NCI-H345 treated with DMSO at 0.1 percent for 48 hours (cell line): ENCODE measurements around the gene GTF2IRD2.
"Not testable (repeated sequence)": the region's sequence is repeated elsewhere in the genome, so short reads cannot be mapped to it uniquely, and the experiment has no call there.

Experiments used
- DNase-seq: peaks from one replicate; lab custom pipeline; 2025; ENCODE audit not compliant: unreplicated experiment; lab: John Stamatoyannopoulos, UW

Gene GTF2IRD2

DNA sequence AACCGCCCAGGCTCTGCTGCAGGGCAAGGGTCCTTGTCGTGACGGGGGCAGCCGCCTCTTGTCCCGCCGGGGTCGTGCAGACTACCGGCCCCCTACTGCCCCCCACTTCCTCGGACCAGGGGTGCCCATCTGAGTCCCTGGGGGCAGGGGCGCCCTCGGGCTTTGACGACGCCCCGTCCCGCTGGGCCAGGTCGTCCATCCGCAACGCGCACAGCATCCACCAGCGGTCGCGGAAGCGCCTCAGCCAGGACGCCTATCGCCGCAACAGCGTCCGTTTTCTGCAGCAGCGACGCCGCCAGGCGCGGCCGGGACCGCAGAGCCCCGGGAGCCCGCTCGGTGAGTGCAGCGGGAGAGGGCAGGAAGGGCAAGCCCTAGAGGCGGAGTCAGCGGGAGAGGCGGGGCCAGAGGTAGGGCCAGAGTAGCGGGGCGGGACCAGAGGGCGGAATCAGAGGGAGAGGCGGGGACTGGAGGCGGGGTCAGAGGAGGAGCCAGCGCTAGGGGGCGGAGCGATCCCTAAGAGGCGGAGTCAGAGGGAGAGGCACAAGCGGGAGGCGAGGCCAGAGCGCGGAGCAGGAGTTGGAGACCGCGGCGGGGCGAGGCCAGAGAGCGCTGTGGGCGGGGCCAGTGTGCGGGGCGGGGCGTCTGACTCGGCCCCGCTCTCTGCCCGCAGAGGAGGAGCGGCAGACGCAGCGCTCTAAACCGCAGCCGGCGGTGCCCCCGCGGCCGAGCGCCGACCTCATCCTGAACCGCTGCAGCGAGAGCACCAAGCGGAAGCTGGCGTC lies 62.8 kb downstream of the GTF2IRD2 start:
- DNase-seq: peak; percentile 32

DNA sequence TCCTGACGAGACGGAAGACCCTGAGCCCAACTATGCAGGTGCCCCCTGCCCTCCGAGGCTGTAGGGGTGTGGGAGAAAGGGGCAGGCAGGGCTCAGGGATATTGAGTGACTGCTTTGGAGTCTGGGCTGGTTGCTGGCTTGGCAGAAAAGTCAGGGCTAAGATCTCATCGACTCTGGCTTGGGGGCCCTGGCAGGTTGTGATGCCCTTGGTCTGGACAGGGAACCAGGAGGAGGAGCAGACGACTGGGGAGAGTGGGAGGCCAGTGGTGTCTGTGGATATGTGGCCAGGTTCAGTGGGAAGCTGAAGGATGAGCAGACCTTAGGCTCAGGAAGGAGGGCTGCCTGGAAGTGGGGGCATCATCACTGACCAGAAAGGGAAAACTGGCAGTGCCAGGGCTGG lies 67.8 kb downstream of the GTF2IRD2 start:
- not testable (repeated sequence) for DNase-seq

DNA sequence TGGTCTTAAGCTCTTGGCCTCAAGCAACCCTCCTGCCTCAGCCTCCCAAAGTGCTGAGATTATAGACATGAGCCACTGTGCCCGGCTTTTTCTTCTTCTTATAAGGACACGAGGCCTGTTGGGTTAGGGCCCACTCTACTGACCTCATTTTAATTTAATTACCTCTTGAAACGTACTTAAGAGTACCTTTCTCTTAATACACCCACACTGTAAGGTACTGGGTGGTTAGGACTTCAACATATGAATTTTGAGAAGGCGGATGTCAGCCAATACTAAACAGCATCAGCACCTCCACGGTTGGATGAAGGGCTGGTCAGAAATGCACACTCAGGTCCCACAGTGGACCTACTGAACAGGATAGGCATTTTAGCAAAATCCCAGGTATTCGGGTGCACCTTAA lies 69.7 kb downstream of the GTF2IRD2 start:
- not testable (repeated sequence) for DNase-seq

DNA sequence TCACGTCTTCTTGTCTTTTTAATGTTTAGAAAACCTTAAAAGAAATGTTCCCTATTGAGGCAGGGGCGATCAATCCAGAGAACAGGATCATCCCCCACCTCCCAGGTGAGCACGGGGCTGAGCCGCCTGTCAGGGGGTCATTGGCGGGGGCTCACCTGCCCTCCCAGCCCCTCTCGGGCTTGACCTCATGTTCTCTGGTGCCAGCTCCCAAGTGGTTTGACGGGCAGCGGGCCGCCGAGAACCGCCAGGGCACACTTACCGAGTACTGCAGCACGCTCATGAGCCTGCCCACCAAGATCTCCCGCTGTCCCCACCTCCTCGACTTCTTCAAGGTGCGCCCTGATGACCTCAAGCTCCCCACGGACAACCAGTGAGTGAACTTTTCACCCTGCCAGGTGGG lies 72.4 kb downstream of the GTF2IRD2 start:
- not testable (repeated sequence) for DNase-seq

DNA sequence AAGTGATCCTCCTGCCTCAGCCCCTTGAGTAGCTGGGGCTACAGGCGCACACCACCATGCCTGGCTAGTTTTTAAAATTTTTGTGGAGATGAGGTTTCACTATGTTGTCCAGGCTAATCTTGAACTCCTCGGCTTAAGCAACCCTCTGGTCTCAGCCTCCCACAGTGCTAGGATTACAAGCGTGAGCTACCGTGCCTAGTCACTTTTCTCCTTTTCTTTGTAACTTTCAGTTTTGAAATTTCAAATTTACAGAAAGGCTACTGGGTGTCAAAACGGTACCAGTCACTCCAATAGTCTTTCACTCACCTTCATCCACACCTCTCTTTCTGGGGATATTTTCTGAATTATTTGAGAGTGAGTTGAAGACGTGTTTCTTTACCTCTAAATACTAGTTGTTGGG lies 76.3 kb downstream of the GTF2IRD2 start:
- not testable (repeated sequence) for DNase-seq

DNA sequence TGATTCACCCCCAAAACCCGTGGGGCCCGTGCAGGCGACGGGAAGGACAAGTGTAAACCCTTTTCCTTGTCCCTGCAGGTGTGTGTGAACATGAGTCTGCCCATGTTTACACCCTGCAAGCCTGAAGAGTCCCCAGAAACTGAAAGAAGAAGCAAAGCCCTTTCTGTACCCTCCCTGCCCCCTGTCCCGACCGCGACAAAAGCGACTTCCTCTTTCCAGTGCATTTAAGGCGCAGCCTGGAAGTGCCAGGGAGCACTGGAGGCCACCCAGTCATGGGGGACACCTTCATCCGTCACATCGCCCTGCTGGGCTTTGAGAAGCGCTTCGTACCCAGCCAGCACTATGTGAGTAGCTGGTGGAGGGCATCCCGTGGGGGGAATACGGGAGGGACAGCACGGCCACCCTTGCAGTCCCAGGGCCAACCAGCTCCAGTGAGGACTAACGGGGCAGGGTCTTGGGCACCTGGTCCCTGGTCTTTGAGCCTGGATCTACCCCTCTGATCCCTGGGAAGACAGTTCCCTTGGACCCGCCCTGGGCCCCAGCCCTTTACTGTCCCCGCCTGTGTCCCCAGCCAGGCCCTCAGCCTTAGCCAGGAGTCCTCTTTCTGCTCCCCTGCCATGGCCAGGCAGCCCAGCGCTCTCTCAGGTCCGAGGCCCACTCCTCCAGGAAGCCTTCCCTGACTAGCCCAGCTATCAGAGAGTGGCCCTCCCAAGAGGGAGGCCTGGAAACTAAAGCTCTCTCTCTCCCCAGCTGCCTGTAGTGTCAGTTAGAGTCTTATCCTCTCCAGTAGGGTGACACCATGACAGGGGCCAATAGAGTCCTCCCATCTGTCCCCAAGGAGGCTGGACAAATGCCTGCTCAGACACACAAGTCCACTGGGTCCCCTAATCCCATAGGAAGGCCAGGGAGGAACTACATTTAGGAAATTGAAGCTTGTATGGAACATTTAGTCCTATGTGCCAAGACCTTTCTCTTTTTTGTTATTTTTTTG lies 77.3 kb downstream of the GTF2IRD2 start, which contains the start of gene NCF1:
NCF1 (plus strand) TSS at position 252 of the 991 bp plus-strand sequence; CDS start at position 273, 21 bp downstream.
- not testable (repeated sequence) for DNase-seq

DNA sequence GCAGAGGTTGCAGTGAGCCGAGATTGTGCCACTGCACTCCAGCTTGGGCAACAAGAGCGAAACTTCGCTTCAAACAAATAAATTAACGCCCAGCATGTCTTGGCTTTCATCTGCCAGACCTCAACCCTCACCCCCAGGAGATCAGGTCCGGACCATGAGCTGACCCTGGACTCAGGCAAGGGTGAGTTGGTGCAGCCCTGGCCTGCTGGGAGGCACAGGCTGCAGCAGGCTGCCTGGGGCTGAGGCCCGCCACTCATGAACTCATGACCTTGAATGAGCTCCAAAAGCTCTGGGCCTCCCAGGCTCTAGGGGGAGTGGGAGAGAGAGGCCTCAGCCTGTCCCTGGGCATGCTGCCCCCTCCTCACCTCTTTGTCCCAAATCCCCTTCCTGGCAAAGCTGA lies 79.3 kb downstream of the GTF2IRD2 start:
- DNase-seq: not testable (repeated sequence)

DNA sequence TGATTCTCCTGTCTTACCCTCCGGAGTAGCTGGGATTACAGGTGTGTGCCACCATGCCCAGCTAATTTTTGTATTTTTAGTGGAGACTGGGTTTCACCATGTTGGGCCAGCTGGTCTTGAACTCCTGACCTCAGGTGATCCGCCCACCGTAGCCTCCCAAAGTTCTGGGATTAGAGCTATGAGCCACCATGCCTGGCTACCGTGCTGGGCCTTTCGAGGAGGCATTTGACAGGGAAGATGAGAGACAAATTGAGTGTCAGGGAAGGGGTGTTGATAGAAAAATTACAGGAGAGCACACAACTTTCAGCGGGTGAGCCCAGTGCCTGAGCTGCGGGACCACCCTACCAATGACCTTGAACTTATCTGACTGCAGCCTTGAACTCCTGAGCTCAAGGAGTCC lies 81.3 kb downstream of the GTF2IRD2 start:
- not testable (repeated sequence) for DNase-seq

DNA sequence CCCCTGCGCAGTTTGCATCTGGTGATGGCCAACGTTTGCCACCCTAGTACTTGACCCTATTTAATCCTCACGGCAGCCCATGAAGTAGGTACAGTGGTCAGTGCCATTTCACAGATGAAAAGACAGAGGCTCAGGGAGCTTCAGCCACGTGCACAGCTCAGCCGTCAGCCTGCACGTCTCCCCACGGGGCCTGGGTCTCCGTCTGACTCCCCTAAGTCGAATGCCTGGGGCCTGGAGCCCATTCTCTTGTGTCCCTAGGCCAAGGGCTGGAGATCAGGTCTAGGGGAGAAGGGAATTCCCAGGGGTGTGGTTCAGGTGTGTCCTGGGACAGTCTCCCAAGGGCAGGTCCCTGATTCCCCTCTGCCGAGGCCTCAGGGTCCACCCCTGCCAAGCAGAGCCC lies 84.4 kb downstream of the GTF2IRD2 start:
- DNase-seq: not testable (repeated sequence)

DNA sequence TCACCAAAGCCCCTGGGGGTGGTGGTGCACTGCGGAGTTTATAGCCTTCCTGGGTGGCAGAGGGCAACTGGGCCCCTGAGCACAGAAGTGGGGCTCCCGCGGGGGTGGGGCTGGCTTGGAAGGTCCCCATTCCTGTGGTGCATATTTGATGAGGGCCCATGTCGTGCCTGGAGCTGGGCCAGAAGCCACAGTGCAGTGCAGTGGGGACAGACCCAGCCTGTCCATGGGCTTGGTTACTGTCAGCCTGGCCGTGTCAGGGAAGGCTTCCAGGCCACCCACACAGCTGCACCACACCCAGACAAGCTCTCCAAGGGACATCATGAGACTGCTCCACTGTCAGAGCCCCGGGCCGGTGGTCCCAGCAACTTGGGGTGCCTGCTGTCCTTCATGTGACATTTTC lies 84.9 kb downstream of the GTF2IRD2 start:
- DNase-seq: not testable (repeated sequence)

DNA sequence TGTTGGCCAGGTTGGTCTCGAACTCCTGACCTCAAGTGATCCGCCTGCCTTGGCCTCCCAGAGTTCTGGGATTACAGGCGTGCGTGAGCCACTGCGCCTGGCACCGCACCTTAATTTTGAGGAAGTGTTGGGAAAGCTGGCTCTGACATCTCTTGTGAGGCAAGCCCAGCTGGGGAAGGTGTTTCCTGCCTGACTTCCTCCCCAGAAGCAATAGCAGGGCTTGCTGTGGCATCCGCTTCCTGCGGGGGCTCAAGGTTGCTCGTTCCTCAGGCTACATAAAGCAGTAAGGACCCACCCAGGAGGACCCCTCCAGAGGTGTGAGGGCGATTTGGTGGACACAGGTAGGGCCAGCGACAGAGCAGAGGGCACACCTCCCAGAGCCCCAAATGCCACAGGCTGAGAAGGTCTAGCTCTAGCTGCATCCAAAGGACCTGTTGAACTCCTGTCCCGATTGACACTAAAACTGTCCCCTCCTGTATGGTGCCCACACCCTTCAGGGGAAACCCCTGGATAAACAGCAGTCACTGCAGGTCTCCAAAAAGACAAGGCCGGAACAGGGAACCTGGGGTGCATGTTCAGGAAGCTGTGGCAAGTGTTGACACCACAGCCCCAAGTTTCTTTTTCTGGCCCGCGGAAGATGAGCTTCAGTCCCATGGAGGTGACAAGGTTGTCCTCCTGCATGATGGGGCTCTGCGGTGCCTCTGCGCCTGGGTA lies 86.0 kb downstream of the GTF2IRD2 start:
- not testable (repeated sequence) for DNase-seq

DNA sequence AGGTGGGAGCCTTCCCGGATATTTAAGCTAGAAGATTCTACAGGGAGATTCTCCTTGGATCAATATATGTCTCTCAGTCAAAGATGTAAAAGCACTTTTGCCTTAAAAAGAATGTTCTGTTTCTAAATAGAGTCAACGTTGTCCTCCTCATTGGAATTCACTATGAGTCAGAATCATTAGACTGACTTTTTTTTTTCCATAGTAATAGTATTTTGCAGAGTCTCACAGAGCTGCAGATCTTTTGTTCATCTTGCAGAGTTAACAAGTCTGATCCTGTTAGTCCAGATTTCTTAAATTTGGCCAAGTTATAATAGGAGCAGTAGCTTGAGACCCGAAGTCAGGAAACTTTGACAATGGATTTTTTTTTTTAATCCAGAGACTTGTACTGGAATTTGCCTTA lies 92.4 kb downstream of the GTF2IRD2 start:
- DNase-seq: not testable (repeated sequence)

DNA sequence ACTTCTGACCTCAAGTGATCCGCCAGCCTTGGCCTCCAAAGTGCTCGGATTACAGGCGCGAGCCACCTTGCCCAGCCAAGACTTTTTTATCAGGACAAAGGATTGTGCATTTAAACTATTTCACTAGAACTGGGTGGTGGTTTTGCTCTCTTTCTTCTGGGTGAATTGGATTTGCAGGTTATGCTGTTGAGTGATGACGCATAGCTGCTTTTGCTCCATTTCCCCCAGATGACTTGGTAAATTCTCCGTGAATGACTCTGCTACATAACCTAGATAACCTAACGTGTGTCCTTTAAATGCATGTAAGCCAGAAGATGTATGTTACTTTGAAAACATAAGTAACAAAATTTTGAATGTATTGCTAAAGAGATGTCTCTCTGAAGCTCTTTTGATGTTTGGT lies 93.1 kb downstream of the GTF2IRD2 start:
- DNase-seq: not testable (repeated sequence)

DNA sequence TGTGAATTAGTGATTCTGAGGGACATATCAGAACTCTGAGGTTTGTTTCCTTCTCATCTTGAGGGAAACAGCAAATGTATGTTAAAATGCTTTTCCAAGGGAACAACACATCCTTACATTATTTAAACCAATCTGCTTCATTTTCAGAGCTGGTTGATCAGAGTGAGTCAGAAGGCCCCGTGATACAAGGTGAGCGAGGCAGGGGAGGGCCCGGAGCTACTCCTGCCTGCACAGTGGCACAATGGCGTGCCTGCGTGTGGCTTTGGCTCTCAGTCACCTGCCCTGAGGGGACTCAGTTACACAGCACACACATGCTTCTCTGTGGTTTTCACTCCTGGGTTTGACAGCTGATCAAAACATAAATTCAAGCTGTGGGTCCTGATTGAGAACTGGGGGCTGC lies 94.7 kb downstream of the GTF2IRD2 start:
- DNase-seq: not testable (repeated sequence)

DNA sequence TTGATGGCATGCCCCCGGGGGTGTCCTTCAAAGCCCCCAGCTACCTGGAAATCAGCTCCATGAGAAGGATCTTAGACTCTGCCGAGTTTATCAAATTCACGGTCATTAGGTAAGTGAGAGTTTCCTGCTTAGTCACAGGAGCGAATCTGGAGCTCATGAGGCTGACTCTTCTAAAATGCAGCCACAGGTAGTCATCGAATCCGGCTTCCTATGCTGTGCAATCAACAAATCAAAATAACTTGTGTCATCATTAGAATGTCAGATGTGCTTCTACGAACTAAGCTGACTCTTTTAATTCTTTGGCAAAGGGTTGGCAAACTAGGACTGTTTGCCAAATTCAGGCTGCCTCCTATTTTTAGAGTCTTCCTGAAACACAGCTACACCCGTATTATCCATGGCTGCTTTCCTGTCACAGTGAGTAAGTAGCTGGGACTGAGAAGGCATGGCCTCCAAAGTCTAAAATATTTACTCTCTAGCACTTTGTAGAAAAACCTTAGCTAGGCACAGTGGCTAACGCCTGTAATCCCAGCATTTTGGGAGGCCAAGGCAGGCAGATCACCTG lies 97.4 kb downstream of the GTF2IRD2 start:
- not testable (repeated sequence) for DNase-seq
